Suprapubic skin (tissue), 4 donors: Measurements from ENCODE around the gene PAK5. TPM values are rescaled to one million over a fixed set of nuclear protein-coding genes. Genes with fewer than 3 reads are reported as not detected.
"Not testable (repeated sequence)": the region's sequence is repeated elsewhere in the genome, so short reads cannot be mapped to it uniquely, and the experiment has no call there.

Experiments used
- DNase-seq, 2 donors: peaks; one replicate each; pipeline ENCODE4 v3.0.0-alpha.2; 2019; ENCODE audit warnings: low spot score in 2 of 2
- H3K27ac ChIP-seq: fragments of 200-600 bp; sonication (generic); one replicate; pipeline ENCODE4 v1.5.1; 2019
- H3K27me3 ChIP-seq: fragments of 200-600 bp; sonication (generic); one replicate; pipeline ENCODE4 v1.5.1; 2019
- H3K36me3 ChIP-seq: fragments of 200-600 bp; sonication (generic); one replicate; pipeline ENCODE4 v1.5.1; 2019
- H3K4me1 ChIP-seq: fragments of 200-600 bp; sonication (generic); one replicate; pipeline ENCODE4 v1.5.1; 2019
- H3K4me3 ChIP-seq: fragments of 200-600 bp; sonication (generic); one replicate; pipeline ENCODE4 v1.5.1; 2019; ENCODE audit warnings: mild to moderate bottlenecking
- H3K9me3 ChIP-seq: fragments of 200-600 bp; sonication (generic); one replicate; pipeline ENCODE4 v1.5.1; 2019
- CTCF ChIP-seq, 2 donors: fragments of 200-600 bp in 1 of 2; fragments of 450-650 bp in 1 of 2; sonication (generic) in 1 of 2; IDR thresholded peaks; one replicate each; pipeline ENCODE4 v1.5.1; 2016 to 2019; ENCODE audit warnings: antibody characterized with exemption in 2 of 2, mild to moderate bottlenecking in 1 of 2, moderate library complexity in 1 of 2
- EP300 ChIP-seq: sonication (generic); formaldehyde crosslinking; IDR thresholded peaks from one replicate; pipeline ENCODE4 v1.6.1; 2017; ENCODE audit warnings: antibody characterized with exemption
- POLR2A ChIP-seq, 2 donors: fragments of 450-650 bp; IDR thresholded peaks; one replicate each; pipeline ENCODE4 v1.6.1; 2017; ENCODE audit warnings: antibody characterized with exemption in 2 of 2, mild to moderate bottlenecking in 2 of 2, moderate library complexity in 2 of 2
- POLR2AphosphoS5 ChIP-seq, 3 donors: sonication (generic); formaldehyde crosslinking; IDR thresholded peaks; one replicate each; pipeline ENCODE4 v1.6.1; 2017; ENCODE audit warnings: antibody characterized with exemption in 3 of 3
- WGBS: methylation state at CpG from one replicate; pipeline ENCODE4 v1.1.5; 2018; 5-methylcytosine and 5-hydroxymethylcytosine counted together
- total RNA-seq, 4 donors: library from RNA; depleted of rRNA; stranded (reverse); fragments of >200 nt; gene quantifications; one replicate each; pipeline ENCODE4 v1.1.0, GENCODE V29; 2016

The PAK5 gene
- total RNA-seq, 4 donors from 2014 or later, result 0.10 to 0.56 (median 0.21) TPM; not detected in 1

GRCh38 chr20:9660236-9660868, 178.5 kb downstream of the PAK5 start:
- DNase-seq, result no peak
- H3K4me3 ChIP-seq, result no peak overlapping the region
- TF ChIP-seq POLR2AphosphoS5 (IDR thresholded peaks at IDR 0.05) (no peak), CTCF (IDR thresholded peaks at IDR 0.05) (no peak), EP300 (no peak), POLR2A (IDR thresholded peaks at IDR 0.05) (no peak)
- no peaks in the 10 kb centered on the region for H3K9me3 ChIP-seq
- no peaks in the 10 kb centered on the region for H3K36me3 ChIP-seq
- 43% methylated on average over 8 of the region's 8 CpGs for WGBS
- no peaks in the 10 kb centered on the region for H3K4me1 ChIP-seq
- H3K27me3 ChIP-seq, result no peaks in the 10 kb centered on the region
- no peak overlapping the region for H3K27ac ChIP-seq

GRCh38 chr20:9647741-9648140, 191.1 kb downstream of the PAK5 start:
- no peak overlapping the region for H3K4me3 ChIP-seq
- WGBS, result 94% methylated on average over 2 of the region's 2 CpGs
- H3K27me3 ChIP-seq, result no peaks in the 10 kb centered on the region
- no peak overlapping the region for H3K27ac ChIP-seq
- H3K9me3 ChIP-seq, result no peaks in the 10 kb centered on the region
- H3K36me3 ChIP-seq, result no peaks in the 10 kb centered on the region
- H3K4me1 ChIP-seq, result no peaks in the 10 kb centered on the region
- no peak for DNase-seq
- no peak for TF ChIP-seq POLR2AphosphoS5 (IDR thresholded peaks at IDR 0.05)
- TF ChIP-seq EP300, result no peak
- TF ChIP-seq CTCF (IDR thresholded peaks at IDR 0.05), result no peak
- TF ChIP-seq POLR2A (IDR thresholded peaks at IDR 0.05), result no peak

- Histone ChIP-seq H3K27ac (no peak overlapping the region), H3K27me3 (no peaks in the 10 kb centered on the region), H3K4me1 (no peaks in the 10 kb centered on the region), H3K36me3 (no peaks in the 10 kb centered on the region), H3K9me3 (no peaks in the 10 kb centered on the region), H3K4me3 (no peak overlapping the region)
- DNase-seq, result no peak
- 74% methylated on average over 3 of the region's 3 CpGs for WGBS
- no peak for TF ChIP-seq POLR2AphosphoS5 (IDR thresholded peaks at IDR 0.05)
- no peak for TF ChIP-seq POLR2A (IDR thresholded peaks at IDR 0.05)
- no peak for TF ChIP-seq CTCF (IDR thresholded peaks at IDR 0.05)
- TF ChIP-seq EP300, result no peak
Measured at GRCh38 chr20:9646375-9646774, 192.5 kb downstream of the PAK5 start.

- Histone ChIP-seq H3K4me3 (no peak overlapping the region), H3K4me1 (no peaks in the 10 kb centered on the region), H3K27me3 (no peaks in the 10 kb centered on the region), H3K9me3 (no peaks in the 10 kb centered on the region), H3K27ac (no peak overlapping the region), H3K36me3 (no peaks in the 10 kb centered on the region)
- TF ChIP-seq POLR2AphosphoS5 (IDR thresholded peaks at IDR 0.05) (no peak), EP300 (no peak), CTCF (IDR thresholded peaks at IDR 0.05) (no peak), POLR2A (IDR thresholded peaks at IDR 0.05) (no peak)
- no peak for DNase-seq
Measured at GRCh38 chr20:9642882-9643281, 196.0 kb downstream of the PAK5 start.

GRCh38 chr20:9641499-9642000, 197.3 kb downstream of the PAK5 start:
- not testable (repeated sequence) for H3K4me3 ChIP-seq, H3K27me3 ChIP-seq, H3K36me3 ChIP-seq, H3K27ac ChIP-seq, H3K9me3 ChIP-seq, DNase-seq, H3K4me1 ChIP-seq
- 100% methylated on average over 3 of the region's 26 CpGs for WGBS

GRCh38 chr20:9637889-9638288, 201.0 kb downstream of the PAK5 start:
- no peak for TF ChIP-seq POLR2AphosphoS5 (IDR thresholded peaks at IDR 0.05)
- no peak for TF ChIP-seq EP300
- no peak for TF ChIP-seq CTCF (IDR thresholded peaks at IDR 0.05)
- no peak for TF ChIP-seq POLR2A (IDR thresholded peaks at IDR 0.05)
- Histone ChIP-seq H3K27ac (no peak overlapping the region), H3K4me3 (no peak overlapping the region), H3K9me3 (no peaks in the 10 kb centered on the region), H3K36me3 (no peaks in the 10 kb centered on the region), H3K4me1 (no peaks in the 10 kb centered on the region), H3K27me3 (no peaks in the 10 kb centered on the region)
- whole genome bisulfite sequencing, result 71% methylated on average over 2 of the region's 2 CpGs
- DNase-seq, result no peak
